Motor neuron (in vitro differentiated cells): ENCODE results near the gene SMAP1. TPM values are rescaled to one million over a fixed set of nuclear protein-coding genes. Genes with fewer than 3 reads are reported as not detected.
A peak's percentile ranks its signal among the peaks of the same experiment; 100 is the strongest.
"Not testable (repeated sequence)": the region's sequence is repeated elsewhere in the genome, so short reads cannot be mapped to it uniquely, and the experiment has no call there.

Source experiments
- ATAC-seq, 8 experiments: fragments of 200-7000 bp; cut with Tn5 transposase; replicated peaks in 6 of 8; 2 replicates each; pipeline ENCODE4 v1.8.0; 2021; ENCODE audit warnings: mild to moderate bottlenecking in 8 of 8, moderate library complexity in 8 of 8
- H3K27ac ChIP-seq, 2 donors: fragments of 250-450 bp; sonication (Bioruptor Pico); 2 replicates each; pipeline ENCODE4 v1.9.0; 2021; ENCODE audit warnings: antibody characterized with exemption in 2 of 2, mild to moderate bottlenecking in 2 of 2, moderate library complexity in 1 of 2
- H3K4me1 ChIP-seq, 2 donors: fragments of 250-450 bp; sonication (Bioruptor Pico); replicated peaks in 1 of 2; 2 replicates each; pipeline ENCODE4 v1.6.1; 2021; ENCODE audit warnings: antibody characterized with exemption in 2 of 2, mild to moderate bottlenecking in 2 of 2, moderate library complexity in 1 of 2
- H3K4me3 ChIP-seq, 5 donors: fragments of 250-450 bp; sonication (Bioruptor Pico); 2 replicates each; pipeline ENCODE4 v1.9.0; 2021; ENCODE audit warnings: antibody characterized with exemption in 5 of 5, mild to moderate bottlenecking in 5 of 5, moderate library complexity in 4 of 5
- WGBS, 10 experiments: fragments of 450-650 bp; shearing (Covaris generic); methylation state at CpG; one replicate each; pipeline ENCODE4 v1.0.0; 2022; 5-methylcytosine and 5-hydroxymethylcytosine counted together
- in situ Hi-C, 9 experiments: fragments of 400-800 bp; cut with MboI; loops; one replicate each; pipeline ENCODE4 v1.15.0; 2021; ENCODE audit warnings: low sequenced_read_pairs in 9 of 9, low pct_unique_long_range_greater_than_20kb in 2 of 9; ENCODE audit not compliant: unreplicated experiment in 9 of 9
- total RNA-seq, 8 experiments: library from RNA; unstranded; fragments of 300-600 nt; gene quantifications; 2 replicates each; pipeline versions ENCODE4 v1.2.3 to v1.2.4, GENCODE V29; 2022

Gene SMAP1
- total RNA-seq, 8 experiments from 2014 or later = 14.4 to 46.5 (median 31.2) TPM

DNA sequence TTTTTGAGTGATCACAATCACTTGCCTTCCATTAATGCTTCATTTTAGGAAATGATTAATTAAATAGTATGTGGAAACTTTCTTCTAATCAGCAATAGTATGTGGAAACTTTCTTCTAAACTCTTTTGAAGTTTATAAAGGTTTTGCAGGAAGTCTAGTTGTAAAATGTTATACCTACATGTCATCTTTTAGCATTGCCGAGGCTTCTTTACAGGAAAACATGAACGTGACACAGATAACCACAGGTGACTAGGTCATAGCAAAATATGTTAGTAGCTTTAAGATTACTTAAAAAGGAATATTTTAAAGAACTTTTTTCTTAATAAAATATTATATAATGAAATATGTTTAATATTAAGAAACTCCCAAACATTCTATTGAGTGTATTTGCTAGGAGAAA lies 56.8 kb downstream of the SMAP1 start:
- WGBS, 10 experiments = 80 to 100% (median 100%) methylated on average over 1 to 2 of the region's 2 CpGs; no CpG with 5 or more reads in 1 of the 10 experiments
- Histone ChIP-seq H3K27ac (no peak overlapping the region), H3K4me3 (no peak overlapping the region), H3K4me1 (peaks cover 0 to 4% of the 10 kb centered on the region in 2 donors)
- ATAC-seq = no peak
- in situ Hi-C loops = loop anchor here in 4 of 9 experiments (25.0 kb wide), 3 partner anchors 163 to 288 kb away; partner anchors contain the start of gene B3GAT2 (in 2 of the 4)

DNA sequence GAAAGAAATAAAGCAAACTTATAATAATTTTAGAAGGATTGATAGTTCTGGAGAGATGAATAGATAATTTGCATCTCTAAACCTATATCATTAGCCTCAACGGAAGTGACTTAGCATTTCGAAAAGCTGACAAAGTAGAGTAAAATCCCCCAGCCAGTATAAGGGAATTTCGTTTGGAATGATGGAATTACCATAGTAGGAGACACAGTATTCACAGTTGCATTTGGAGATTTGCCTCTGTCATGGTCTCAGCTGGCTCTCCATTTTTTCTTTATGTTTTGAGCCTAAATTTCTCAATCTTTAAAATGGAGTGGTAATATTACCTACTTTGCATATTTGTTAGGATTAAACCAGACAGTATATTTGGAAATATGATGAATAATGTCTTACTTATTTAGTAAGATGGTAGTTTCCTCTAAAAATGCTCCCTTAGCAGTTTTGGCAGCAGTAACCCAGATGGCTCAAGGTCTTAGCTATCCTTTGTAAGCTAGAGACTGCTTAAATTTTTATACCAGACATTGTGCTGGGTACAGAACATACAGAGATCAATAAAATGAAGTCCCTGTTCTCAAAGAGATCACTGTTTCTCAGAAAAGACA lies 58.2 kb downstream of the SMAP1 start:
- in situ Hi-C loops = no loop called here
- ATAC-seq = no peak
- H3K27ac ChIP-seq = no peak overlapping the region
- H3K4me3 ChIP-seq = no peak overlapping the region
- 24 to 76% (median 55%) methylated on average over 2 to 3 of the region's 3 CpGs; no CpG with 5 or more reads in 1 of the 10 experiments for WGBS, 10 experiments
- H3K4me1 ChIP-seq = peaks cover 0 to 4% of the 10 kb centered on the region in 2 donors

DNA sequence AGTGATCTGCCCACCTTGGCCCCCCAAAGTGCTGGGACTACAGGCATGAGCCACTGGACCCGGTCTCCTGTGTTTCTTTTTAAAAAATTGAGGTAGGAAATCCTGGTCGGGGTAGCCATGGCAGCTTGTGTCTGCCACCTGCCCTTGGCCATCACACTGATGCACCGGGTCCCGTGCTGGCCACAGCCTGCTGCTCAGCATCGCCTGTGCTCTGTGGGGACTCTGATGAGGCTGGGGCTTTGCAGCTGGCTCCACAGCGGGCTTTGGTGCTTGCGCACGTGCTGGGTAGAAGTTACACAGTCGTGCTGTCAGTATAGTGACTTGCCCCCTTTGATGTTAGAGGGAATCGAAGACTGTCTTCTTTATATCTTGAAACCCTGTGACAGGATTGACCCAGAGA lies 66.7 kb downstream of the SMAP1 start:
- Histone ChIP-seq H3K27ac (no peak overlapping the region), H3K4me3 (no peak overlapping the region), H3K4me1 (no peaks in the 10 kb centered on the region)
- WGBS, 10 experiments = 84 to 100% (median 95%) methylated on average over 1 to 9 of the region's 10 CpGs; no CpG with 5 or more reads in 1 of the 10 experiments
- in situ Hi-C loops = no loop called here
- ATAC-seq = no peak

DNA sequence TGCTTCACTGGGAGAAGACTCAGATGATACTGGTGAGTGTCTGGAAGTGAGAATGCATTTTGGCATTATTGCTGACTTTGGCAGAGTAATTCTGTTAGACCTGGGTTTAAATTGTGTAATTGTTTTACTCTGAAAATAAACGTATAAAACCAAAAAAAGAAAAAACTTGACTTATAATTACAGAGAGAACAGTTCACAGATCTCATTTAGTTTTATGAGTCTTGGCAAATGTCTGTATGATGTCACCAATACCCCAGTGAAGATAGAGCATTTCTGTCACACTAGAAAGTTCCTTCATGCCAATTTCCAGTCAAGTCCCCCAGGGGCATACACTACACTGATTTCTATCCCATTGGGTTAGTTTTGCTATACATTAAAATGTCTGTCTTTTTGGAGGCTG lies 67.3 kb downstream of the SMAP1 start:
- in situ Hi-C loops = no loop called here
- ATAC-seq = no peak
- whole genome bisulfite sequencing, 10 experiments = 9 to 89% (median 60%) methylated on average over 1 of the region's 1 CpG; no CpG with 5 or more reads in 3 of the 10 experiments
- H3K4me1 ChIP-seq = no peaks in the 10 kb centered on the region
- H3K27ac ChIP-seq = no peak overlapping the region
- H3K4me3 ChIP-seq = no peak overlapping the region

DNA sequence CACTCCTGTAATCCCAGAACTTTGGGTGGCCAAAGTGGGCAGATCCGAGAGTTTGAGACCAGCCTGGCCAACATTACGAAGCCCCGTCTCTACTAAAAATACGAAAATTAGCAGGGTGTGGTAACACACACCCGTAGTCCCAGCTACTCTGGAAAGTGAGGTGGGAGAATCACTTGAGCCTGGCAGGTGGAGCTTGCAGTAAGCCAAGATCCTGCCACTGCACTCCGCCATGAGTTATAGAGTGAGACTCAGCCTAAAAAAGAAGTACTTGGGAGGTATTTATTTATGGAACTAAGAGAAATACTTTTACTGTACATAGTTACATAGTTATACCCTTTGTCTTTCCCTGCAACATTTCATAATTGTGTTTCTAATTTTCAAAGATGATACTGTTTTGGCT lies 67.8 kb downstream of the SMAP1 start:
- in situ Hi-C loops = no loop called here
- 80 to 100% (median 95%) methylated on average over 1 to 6 of the region's 6 CpGs; no CpG with 5 or more reads in 2 of the 10 experiments for WGBS, 10 experiments
- H3K4me3 ChIP-seq = no peak overlapping the region
- no peak overlapping the region for H3K27ac ChIP-seq
- ATAC-seq = no peak
- no peaks in the 10 kb centered on the region for H3K4me1 ChIP-seq

DNA sequence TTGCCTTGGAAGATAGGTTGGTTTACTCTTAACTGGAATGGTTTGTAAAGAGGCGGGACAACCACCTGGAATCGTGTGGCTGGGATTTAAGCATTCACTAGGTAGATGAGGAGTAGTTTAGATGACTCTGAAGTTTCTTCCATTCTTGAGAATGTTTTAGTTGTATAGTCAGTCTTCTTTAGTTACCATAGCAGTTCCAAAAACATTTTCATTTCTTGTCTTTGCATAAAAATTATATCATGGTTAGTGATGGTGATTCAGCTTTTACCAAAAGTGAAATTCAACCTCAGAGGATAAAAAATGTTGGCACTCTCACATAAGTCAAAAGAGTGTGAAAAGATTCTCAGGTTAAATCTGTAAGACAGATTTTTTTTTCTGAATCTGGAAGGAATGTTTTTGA lies 70.3 kb downstream of the SMAP1 start:
- in situ Hi-C loops = no loop called here
- peak in 1 of 8 experiments; percentile 57 for ATAC-seq
- H3K4me1 ChIP-seq = no peaks in the 10 kb centered on the region
- no peak overlapping the region for H3K27ac ChIP-seq
- H3K4me3 ChIP-seq = no peak overlapping the region
- 93 to 100% (median 100%) methylated on average over 1 to 2 of the region's 2 CpGs; no CpG with 5 or more reads in 4 of the 10 experiments for WGBS, 10 experiments

DNA sequence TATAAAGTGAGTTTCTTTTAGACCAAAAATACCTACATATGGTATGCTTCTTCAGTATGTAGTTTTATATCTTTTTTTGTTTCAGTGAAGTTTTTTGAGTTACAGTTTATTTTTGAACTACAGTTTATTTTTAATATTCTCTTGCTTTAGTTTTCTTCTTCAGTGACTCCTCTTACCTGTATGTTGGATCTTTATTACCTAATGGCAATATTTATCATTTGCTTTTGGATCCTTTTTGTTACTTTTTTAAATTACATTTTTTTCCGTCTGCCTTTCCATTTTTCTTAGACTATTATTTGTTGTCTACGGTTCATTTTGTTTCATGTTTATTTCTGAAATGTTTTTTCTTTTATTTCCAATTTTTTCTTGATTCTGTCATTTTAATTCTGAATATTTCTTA lies 71.9 kb downstream of the SMAP1 start:
- no peak overlapping the region for H3K4me3 ChIP-seq
- H3K27ac ChIP-seq = no peak overlapping the region
- 95 to 100% (median 97%) methylated on average over 1 to 2 of the region's 2 CpGs; no CpG with 5 or more reads in 1 of the 10 experiments for WGBS, 10 experiments
- in situ Hi-C loops = no loop called here
- ATAC-seq = no peak
- no peaks in the 10 kb centered on the region for H3K4me1 ChIP-seq

DNA sequence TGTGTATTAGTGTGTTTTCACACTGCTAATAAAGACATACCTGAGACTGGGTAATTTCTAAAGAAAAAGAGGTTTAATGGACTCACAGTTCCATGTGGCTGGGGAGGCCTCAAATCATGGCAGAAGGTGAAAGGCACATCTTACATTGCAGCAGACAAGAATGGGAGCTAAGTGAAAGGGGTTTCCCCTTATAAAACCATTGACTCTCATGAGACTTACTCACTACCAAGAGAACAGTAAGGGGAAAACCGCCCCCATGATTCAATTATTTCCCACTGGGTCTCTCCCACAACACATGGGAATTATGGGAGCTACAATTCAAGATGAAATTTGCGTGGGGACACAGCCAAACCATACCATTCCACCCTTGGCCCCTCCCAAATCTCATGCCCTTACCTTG lies 73.1 kb downstream of the SMAP1 start:
- 33 to 100% (median 100%) methylated on average over 1 to 2 of the region's 2 CpGs; no CpG with 5 or more reads in 1 of the 10 experiments for WGBS, 10 experiments
- H3K4me3 ChIP-seq, H3K27ac ChIP-seq, ATAC-seq, H3K4me1 ChIP-seq, in situ Hi-C loops: not testable (repeated sequence)

DNA sequence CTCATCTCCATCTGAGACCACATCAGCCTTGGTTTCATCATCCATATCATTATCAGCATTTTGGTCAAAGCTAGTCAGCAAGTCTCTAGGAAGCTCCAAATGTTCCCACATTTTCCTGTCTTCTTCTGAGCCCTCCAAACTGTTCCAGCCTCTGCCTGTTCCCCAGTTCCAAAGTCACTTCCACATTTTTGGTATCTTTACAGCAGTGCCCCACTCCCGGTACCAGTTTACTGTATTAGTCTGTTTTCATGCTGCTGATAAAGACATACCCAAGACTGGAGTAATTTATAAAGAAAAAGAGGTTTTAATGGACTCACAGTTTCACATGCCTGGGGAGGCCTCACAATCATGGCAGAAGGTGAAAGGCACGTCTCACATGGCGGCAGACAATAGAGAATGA lies 74.8 kb downstream of the SMAP1 start:
- in situ Hi-C loops, H3K4me3 ChIP-seq, H3K4me1 ChIP-seq, H3K27ac ChIP-seq, ATAC-seq: not testable (repeated sequence)
- WGBS, 10 experiments = 86 to 100% (median 97%) methylated on average over 1 to 3 of the region's 3 CpGs; no CpG with 5 or more reads in 4 of the 10 experiments

DNA sequence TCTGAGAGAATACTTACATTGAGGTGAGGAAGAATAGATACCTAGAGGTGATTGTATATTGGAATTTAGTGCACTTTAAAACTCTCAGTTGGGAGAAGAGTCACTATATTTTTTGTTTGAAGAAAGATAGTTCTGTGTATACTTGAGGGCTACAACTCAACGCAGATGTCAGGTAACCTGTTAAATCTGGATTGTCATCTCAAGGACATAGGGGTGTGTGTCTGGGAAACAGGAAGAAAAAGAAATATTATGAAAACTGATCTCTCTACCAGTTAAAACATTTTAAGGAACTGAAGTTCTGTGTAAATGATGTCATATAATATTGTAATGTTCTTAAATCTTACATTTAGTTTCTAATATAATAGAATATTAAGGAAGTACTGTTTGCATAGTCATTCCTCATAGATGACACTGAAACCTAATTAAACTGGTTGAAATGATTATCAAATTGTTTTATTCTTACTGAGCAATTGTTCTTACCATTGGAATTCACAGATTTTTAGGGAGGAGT lies 86.2 kb downstream of the SMAP1 start:
- in situ Hi-C loops = no loop called here
- no peak overlapping the region for H3K4me3 ChIP-seq
- no peak for ATAC-seq
- H3K4me1 ChIP-seq = no peaks in the 10 kb centered on the region
- no peak overlapping the region for H3K27ac ChIP-seq
- 100% methylated on average over 1 of the region's 1 CpG; no CpG with 5 or more reads in 4 of the 10 experiments for WGBS, 10 experiments

DNA sequence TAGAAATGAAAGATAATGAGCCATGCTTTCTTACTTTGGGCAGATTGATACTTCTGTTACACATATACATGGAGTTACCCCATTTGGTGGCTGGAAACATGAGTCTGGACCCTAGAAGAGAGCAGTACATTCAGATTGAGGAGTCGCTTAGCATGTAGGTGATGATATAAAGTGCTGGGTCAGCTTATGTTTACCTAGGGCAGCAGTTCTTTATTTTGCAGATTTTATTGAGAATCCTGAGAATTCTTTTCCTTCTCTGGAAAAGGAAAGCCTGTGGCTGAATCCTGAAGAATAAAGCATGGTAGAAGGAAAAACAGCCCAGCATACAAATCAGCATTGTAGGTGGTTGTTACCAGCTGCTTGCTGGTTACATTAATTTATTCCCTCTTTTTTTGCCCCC lies 91.2 kb downstream of the SMAP1 start:
- in situ Hi-C loops = no loop called here
- no peak overlapping the region for H3K27ac ChIP-seq
- ATAC-seq = no peak
- no peak overlapping the region for H3K4me3 ChIP-seq
- H3K4me1 ChIP-seq = no peaks in the 10 kb centered on the region
- WGBS, 10 experiments = 0 to 82% (median 0%) methylated on average over 1 of the region's 1 CpG; no CpG with 5 or more reads in 5 of the 10 experiments

DNA sequence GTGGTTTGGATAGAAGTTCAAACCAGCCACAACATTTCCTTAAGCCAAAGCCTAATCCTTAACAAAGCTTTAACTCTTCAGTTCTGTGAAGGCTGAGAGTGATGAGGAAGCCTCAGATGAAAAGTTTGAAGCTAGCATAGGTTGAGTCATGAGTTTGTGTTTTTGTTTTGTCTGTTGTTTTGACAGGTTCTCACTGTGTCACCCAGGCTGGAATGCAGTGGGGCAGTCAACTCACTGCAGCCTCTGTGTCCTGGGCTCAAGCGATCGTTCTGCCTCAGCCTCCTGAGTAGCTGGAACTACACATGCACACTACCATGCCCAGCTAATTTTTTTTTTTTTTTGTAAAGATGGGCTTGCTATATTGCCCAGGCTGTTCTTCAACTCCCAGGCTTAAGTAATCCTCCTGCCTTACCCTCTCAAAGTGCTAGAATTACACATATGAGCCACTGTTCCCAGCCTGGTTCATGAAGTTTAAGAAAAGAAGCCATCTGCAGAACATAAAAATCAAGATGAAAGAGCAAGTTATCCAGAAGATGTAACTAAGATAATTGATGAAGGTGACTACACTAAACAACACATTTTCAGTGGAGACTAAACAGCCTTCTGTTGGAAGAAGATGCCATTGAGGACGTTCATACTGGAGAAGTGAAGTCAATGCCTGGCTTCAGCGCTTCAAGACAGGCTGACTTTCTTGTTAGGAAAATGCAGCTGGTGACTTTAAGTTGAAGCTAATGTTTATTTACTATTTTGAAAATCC lies 96.2 kb downstream of the SMAP1 start:
- Histone ChIP-seq H3K4me3 (no peak overlapping the region), H3K27ac (no peak overlapping the region), H3K4me1 (no peaks in the 10 kb centered on the region)
- in situ Hi-C loops = no loop called here
- 29 to 97% (median 85%) methylated on average over 1 to 4 of the region's 4 CpGs; no CpG with 5 or more reads in 2 of the 10 experiments for WGBS, 10 experiments
- no peak for ATAC-seq

DNA sequence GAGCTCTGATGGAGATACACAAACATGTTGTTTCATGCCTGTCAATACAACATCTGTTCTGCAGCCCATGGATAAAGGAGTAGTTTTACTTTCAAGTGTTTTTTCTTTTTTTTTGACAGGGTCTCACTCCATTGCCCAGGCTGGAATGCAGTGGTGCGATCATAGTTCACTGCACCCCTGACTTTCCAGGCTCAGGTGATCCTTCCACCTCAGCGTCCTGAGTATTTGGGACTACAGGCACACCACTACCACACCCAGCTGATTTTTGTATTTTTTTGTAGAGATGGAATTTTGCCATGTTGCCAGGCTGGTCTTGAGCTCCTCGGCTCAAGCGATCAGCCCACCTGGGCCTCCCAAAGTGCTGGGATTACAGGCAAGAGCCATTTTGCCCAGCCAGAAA lies 97.0 kb downstream of the SMAP1 start:
- Histone ChIP-seq H3K27ac (no peak overlapping the region), H3K4me3 (no peak overlapping the region), H3K4me1 (no peaks in the 10 kb centered on the region)
- in situ Hi-C loops = no loop called here
- WGBS, 10 experiments = 71 to 96% (median 80%) methylated on average over 1 to 4 of the region's 4 CpGs; no CpG with 5 or more reads in 5 of the 10 experiments
- no peak for ATAC-seq
